VCaP (cell line): Measurements from ENCODE around the gene C1orf174.
"Not testable (repeated sequence)": the region's sequence is repeated elsewhere in the genome, so short reads cannot be mapped to it uniquely, and the experiment has no call there.

Experiments
- H3K27ac ChIP-seq: fragments of 450-650 bp; 2 replicates; pipeline ENCODE4 v1.5.1; 2017
- TF ChIP-seq, protein P1 (sequence below): fragments of 450-650 bp; conservative IDR thresholded peaks from 2 replicates; pipeline ENCODE4 v1.5.1; 2017; ENCODE audit warnings: mild to moderate bottlenecking, moderate library complexity

C1orf174 gene

DNA sequence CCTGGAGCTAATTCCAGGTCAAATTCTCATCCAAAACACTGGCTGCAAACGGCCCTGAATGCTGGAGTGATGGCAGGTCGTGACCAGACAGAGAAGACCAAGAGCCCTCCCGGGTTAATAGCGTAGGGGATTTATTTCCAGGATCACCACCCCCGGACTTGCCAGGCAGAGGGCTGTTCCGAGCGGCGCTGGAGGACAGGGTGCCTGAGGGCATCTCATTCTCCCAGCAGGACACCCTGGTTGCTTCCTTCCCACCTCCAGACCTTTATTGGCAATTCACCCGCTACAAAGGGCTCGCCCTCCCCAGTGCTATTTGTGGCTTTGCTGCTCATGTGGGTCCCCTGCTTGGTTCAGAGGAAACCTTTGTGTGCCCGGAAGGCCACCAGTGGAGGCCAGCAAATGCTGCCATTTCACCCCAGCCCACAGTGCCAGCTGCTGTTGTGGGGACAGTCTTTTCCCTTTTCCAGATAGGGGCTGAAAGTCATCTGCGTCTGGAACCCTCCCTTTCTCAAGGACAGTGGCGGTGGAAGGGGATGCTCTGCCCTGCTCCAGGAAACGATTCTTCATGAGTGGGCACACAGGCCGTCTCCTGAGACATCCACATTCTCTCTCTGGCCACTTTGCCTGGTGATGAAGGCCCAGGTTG is 19.0 kb upstream of the C1orf174 start:
- TF ChIP-seq, protein P1, sequence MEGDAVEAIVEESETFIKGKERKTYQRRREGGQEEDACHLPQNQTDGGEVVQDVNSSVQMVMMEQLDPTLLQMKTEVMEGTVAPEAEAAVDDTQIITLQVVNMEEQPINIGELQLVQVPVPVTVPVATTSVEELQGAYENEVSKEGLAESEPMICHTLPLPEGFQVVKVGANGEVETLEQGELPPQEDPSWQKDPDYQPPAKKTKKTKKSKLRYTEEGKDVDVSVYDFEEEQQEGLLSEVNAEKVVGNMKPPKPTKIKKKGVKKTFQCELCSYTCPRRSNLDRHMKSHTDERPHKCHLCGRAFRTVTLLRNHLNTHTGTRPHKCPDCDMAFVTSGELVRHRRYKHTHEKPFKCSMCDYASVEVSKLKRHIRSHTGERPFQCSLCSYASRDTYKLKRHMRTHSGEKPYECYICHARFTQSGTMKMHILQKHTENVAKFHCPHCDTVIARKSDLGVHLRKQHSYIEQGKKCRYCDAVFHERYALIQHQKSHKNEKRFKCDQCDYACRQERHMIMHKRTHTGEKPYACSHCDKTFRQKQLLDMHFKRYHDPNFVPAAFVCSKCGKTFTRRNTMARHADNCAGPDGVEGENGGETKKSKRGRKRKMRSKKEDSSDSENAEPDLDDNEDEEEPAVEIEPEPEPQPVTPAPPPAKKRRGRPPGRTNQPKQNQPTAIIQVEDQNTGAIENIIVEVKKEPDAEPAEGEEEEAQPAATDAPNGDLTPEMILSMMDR = no peak
- no peak overlapping the region for H3K27ac ChIP-seq

DNA sequence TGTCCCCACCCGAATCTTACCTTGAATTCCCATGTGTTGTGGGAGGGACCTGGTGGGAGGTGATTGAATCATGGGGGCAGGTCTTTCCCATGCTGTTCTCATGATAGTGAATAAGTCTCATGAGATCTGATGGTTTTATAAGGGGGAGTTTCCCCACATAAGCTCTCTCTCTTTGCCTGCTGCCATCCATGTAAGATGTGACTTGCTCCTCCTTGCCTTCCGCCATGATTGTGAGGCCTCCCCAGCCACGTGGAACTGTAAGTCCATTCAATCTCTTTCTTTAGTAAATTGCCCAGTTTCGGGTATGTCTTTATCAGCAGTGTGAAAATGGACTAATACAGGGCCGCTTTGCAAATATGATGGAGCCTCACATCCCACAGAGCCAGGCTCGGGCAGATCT is 18.3 kb upstream of the C1orf174 start:
- not testable (repeated sequence) for H3K27ac ChIP-seq

DNA sequence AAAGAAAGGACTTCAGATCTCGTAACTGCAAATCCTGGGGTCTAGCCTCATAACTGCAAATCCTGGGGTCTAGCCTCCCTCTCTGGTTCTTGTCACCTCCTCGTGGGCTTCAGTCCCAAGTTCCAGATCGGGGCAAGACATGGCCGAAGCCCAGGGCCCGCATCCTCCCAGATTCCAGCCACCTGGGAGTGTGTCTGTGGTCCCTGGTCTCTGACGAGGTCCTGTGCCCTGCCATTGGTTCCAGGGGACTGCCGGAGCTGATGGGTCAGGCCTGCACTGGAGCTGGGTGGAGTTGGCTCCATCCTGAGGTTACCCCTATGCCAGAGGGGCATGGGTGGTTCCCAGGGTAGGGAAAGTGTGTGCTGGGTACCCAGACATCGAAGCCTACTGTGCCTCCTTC is 17.7 kb upstream of the C1orf174 start:
- TF ChIP-seq, protein P1 = no peak
- no peak overlapping the region for H3K27ac ChIP-seq

DNA sequence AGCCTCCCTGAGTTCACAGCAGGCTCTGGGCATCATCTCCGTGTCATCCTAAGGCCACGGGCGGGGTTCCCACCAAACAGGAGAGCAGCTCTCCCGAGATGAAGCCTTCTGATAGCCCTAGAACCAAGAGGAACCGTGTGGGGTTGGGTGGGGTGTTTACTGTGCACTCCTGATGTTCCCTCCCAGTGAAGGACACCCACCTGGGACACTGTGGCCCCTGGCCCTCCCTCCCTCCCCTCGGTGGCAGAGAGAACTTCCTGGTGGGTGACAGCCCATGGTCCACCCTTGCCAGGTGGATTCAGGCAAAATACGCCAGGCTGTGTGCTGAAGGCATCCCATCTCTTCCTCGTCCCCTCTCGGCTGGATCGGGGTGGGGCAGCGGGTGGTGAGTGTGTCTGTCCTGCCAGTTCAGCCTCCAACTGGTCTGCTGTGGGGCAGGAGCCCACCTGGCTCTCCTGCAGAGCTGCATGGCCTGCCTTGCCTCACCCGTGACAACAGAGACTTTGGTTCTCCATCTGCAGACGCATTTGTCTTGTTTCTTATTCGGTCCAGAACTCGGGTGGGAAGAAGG is 15.6 kb upstream of the C1orf174 start:
- TF ChIP-seq, protein P1 = no peak
- H3K27ac ChIP-seq = no peak overlapping the region

DNA sequence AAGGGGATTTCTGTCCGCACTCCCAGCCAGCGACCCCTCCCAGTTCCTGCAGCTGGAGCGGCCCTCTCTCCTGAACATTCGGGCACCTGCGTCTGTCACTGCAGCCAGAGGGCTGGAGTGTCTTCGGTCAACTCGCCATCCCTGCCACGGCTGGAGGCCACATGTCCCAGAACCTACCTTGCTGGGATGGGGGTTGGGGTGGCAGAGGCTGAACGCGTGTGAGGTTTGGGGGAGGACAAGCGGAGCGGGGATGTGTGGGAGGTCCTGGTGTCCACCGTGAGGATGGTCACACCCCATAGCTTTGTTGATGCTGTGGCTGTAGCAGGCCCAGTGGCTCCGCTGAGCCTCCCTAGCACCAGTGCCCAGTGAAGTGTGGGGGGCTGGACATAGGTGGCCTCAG is 14.8 kb upstream of the C1orf174 start:
- TF ChIP-seq, protein P1 = no peak
- H3K27ac ChIP-seq = no peak overlapping the region

DNA sequence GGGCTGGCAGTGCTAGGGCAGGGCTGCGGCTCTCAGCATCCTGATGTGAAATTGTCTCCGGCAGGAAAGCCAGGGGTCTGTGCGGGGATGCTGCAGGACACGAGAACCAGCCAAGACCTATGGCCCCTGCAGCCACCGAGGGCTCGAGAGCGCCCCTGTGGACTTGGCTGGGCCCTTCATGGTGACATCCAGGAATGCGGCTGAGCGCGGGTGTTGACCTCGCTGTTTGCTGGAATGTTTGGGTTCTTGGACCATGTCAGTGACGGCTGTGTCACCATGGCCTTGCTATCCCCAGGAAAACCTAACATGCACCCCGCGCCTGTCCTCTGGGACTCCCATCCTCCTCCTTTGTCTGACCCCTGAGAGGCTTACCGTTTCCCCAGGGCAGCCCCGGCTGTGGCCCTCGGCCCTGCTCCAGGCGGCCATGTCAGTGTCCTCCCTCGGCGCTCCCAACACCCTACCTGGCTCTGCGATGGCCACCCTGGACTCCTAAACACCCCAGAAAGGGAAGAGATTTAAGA is 14.3 kb upstream of the C1orf174 start:
- TF ChIP-seq, protein P1 = no peak
- H3K27ac ChIP-seq = no peak overlapping the region

DNA sequence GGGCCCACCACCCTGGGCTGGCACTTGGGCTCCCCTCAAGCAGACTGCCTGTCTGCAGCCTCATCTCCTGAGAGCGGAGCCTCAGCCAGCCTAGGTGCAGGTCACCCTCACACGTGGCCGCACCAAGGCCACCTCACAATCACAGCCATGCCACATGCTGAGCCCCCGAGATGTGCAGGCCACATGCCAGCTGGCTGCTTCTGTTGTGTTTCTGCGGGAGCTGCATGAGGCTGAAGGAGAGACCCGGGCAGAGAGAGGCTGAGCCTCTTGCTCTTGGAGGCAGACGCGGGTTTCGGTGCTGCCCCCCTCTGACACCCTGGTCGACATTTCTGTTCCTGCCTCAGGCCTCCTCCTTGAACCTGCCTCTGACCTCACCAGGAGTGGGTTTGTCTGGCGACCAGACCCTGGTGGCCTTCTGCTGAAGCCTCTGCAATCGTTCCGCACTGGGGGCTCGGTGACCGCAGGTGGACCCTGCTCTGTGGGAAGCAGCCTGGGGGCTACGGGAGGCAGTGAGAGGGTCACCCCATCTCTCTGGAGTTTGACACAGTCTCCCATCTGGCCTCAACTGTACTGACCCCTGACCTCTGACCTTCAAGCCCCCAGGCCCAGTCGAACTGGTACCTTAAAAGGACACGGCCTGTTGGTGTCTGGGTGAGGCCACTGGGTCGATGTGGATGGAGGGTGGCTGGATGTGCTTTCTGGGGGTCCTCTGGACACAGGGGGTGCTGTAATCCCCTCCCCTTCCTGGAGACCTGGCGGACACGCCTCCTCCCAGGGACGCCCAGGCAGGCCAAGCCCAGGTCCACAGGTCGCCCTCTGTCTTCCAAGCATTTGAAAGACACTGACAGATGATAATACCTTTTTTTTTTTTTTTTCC is 13.0 kb upstream of the C1orf174 start:
- TF ChIP-seq, protein P1 = no peak
- H3K27ac ChIP-seq = no peak overlapping the region
